Stimulated activated CD8-positive, alpha-beta memory T cell treated with anti-CD3 and anti-CD28 coated beads, Interleukin-4, amount 100 ng/mL, for 24 hours (primary cell): ENCODE measurements around the gene RCSD1.
A peak's percentile ranks its signal among the peaks of the same experiment; 100 is the strongest.
"Not testable (repeated sequence)": the region's sequence is repeated elsewhere in the genome, so short reads cannot be mapped to it uniquely, and the experiment has no call there.

Source experiments
- DNase-seq: peaks from one replicate; pipeline ENCODE4 v3.0.0-alpha.2; 2020; ENCODE audit warnings: low read depth

RCSD1 gene

DNA sequence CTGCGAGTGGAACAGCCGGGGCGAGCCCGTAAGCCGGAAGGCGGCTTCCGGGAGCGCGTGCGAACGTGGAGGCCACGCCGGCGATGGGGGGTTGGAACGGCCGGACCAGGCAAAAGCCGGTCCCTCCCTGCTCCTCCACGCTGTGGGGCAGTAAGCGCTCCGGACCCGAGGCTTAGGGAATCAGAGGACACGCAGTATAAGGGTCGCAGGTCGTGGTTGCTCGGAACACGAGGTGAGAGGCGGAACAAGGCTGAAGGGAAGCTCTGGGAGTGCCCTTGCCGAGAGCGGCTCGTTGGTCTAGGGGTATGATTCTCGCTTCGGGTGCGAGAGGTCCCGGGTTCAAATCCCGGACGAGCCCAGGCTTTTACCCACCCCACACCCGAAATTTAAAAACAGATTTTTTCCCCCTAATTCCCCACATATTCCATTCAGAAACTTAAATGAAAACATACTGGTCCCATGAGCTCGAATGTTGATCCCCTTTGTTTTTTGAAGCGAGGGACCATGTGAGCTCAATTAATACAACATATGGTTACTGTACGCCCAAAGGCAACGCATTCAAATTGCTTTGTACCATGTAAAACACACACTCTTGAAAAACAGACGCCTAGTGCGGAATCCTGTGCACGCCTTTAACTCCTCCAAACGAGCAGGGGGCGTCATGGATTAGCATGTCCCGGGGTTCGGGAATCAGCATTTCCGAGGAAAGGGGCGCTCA is 84.6 kb downstream of the RCSD1 start:
- peak; percentile 81 for DNase-seq

DNA sequence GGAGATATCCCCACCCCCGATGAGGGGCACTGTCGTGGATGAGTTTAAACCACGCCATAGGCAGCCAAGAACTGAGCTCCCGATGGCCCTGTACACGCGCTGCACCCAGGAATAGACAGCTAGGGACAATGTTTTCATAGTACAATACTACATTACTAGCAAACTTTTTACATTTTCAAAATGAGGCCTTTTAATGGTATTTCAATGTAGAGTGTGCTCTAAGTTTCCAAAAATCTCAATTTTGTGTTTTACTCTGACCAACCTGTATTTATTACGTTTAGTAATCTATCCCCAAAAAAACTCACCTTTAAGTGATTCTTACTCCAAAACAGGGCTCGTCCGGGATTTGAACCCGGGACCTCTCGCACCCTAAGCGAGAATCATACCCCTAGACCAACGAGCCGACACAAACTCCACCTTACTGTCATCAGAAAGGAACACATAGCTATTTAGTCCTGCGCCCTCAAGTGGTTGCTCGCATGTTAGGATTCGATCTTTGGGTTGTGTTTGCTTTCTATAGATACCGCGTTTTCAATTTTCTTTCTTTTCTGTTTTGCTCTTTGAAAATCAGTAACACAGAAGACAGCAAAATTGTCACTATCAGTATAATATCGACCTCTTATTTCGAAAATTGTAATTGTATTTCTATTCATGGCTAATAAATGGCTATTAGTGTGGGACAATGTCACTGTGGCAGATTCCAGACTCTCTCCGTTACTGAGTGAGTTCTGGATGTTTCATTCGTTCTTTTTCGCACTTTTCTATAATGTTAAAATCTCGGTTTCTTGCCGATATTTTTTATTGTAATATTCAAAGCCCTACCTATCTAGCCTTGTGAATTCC is 85.3 kb downstream of the RCSD1 start:
- peak; percentile 74 for DNase-seq

DNA sequence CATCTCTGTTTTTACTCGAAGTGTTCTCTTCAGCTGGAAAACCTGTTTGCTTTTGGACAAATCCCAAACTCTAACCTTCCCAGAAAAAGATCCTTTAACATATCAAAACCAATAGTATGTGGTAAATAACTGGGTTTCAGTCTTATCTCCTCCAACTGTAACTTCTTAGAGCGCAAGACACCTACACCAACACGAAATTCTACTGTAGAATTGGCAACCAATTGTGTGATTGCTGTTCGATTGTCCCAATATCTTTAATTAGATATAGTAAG is 85.9 kb downstream of the RCSD1 start:
- no peak for DNase-seq

DNA sequence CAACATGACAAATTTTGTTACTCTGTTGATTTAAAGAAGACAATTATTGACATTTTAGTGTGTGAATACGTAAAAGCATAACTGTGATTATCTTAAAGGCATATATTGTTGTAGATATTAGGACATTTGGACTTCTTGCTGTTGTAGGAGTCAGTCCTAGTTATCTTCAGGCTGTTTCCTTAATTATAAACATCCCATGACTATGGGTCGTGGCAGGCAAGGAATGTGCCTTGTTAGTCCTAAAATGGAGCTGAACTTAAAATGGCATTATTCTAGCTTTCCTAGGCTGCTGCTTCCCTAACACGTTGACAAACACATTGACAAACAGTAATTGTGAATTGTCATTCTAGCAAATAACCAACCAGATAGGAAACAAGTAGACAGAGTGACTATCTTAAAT is 87.3 kb downstream of the RCSD1 start:
- DNase-seq: no peak

DNA sequence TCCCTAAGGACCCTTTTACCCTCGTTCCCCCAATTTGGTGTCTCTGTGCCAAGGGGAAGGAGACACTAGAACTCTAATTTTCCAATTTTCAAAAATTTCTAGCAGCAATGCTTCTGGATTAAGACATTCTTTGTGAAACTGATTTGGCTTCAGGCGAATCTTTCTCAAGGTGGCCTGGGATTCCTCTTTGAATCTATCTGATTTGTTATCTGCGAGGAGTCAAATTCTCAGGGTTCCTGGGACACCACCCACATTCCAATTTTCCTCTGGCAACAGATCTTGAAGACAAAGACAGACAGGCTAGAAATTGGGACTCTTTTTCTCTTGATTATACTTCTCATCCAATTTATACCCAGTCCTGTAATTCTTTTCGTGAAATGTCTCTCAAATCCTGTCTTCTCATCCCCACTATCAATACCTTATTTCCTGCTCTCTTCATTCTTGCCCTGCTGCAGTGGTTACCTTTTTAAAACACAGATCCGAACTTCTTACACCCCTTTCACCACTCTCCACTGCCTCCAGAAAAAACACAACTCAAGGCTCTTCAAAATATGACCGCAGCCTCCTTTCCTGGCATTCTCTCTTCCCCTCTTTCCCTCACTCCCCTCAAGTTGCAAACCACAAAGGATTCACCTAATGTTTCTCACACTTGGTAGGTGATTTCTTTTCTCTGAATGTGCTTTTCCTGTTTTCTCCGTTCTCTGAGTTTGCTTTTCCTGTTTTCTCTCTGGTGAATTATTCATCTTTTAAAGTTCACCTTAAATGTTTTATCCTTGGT is 89.1 kb downstream of the RCSD1 start:
- DNase-seq: no peak

DNA sequence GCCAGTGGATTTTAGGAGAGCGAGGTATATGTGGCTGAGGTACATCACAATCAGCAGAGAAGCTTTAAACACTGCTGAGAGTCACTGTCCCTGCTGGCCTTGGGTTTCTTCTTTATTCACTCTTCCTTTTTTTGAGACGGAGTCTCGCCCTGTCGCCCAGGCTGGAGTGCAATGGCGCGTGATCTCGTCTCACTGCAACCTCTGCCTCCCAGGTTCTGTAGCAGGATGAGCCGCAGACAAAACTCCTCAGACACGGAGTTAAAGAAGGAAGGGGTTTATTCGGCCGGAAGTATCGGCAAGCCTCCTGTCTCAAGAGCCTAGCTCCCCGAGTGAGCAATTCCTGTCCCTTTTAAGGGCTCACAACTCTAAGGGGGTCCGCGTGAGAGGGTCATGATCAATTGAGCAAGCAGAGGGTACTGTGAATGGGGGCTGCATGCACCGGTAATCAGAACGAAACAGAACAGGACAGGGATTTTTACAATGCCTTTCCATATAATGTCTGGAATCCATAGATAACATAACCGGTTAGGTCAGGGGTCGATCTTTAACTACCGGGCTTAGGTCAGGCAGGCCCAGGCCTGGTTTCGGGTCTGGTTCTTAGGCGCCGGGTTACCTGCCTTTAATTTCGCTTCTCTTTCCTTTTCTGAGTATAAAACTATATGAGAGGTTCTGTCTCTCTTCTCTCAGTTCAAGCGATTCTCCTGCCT is 89.8 kb downstream of the RCSD1 start:
- not testable (repeated sequence) for DNase-seq

DNA sequence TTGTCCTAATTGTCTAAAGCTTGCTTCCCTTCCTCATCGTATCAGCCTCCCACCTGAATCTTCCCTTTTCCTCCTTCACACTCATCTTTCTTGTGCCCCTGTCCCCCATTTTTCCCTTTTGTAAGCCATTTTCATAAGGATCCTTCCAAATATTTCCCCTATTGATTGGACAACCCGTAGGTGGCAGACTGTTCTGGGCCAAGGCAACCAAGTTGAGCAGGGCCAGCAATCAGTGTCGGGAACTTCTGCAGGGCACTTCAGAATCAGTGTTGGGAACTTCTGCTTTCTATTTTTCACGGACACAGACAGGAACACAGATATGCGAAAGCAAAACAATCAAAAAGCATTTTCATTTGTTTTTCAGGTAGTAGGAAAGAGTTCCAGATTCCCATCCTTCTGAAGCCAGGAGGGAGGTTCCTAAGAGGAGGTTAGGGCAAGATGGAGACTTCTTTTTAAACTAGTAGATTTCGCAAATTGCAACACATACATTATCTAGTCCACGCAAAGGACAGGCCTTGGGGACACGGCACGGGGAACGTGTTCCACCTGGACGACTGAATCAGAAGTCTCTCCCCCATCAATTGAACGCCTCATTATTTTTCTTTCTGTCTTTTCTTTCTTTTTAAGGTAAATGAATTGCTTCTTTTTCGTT is 91.1 kb downstream of the RCSD1 start:
- DNase-seq: no peak

DNA sequence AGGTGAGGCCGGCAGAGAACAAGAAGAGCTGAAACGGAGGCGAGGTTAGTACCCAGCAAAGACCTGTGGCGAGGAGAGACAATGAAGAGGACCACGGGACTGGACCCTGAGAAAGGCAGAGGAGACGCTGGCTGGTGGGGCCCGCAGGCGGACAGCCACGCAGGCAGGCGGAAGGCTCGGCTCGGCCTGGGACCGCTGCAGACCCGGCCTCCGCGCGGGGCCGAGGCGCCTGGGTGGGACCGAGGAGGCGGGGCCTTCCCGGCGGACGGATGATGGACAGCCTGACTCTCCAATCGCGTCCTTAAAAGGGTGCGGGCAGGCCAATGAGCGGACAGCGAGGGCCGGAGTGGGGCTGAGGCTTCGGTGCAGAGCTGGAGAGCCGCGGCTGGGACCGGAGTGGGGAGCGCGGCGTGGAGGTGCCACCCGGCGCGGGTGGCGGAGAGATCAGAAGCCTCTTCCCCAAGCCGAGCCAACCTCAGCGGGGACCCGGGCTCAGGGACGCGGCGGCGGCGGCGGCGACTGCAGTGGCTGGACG is 91.7 kb downstream of the RCSD1 start, which contains the start of gene MPZL1:
MPZL1 (plus strand) TSS at position 366 of the 535 bp plus-strand sequence. CDS start 170 bp downstream, outside the sequence.
- DNase-seq: peak; percentile 88

DNA sequence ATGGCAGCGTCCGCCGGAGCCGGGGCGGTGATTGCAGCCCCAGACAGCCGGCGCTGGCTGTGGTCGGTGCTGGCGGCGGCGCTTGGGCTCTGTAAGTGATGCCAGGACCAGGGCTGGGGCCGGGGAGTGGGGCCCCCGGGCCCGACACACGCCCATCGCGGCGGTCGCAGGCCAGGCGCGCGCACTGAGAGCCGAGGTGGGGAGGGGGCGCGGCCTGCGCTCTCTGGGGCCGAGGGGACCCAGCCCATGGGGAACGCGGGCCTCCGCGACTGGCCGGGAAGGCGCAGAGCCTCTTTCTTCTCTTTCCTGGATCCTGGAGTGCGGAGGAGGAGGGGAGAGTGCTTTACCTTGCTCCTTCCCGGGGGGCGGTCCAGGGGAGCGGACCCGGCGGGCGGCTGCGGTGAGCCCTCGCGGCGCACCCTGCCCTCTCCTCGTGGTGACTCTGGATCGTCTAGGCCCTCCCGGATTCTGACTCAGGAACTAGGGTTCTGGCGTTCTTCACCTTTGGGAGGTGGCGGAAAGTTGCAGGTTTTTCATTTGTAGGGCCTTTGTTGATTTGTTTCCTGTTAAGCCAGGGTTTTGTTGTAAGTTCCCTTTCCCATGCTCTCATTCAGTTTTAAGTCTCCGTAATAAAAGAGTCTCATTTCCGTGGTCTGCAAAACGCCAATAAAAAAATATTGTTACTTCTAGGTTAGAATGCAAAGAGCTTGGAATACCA is 92.3 kb downstream of the RCSD1 start:
- peak; percentile 7 for DNase-seq

DNA sequence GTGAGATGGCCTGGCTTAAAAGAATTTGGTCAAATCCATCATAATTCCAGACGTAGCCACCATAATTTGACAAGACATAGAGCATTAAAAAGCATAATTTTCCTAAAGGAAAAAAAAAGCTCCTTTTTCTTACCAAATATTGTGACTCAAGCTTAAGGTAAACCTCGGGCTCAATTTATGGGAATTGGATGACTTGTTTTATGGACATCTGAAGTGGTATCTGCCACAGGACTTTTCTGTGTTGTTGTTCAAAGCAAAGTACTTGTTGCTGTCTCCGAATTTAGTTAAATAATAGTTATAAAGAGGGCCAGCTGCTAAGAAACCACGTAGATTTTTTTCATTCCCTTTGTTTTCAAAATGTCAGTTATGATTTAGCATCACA is 92.8 kb downstream of the RCSD1 start:
- no peak for DNase-seq

DNA sequence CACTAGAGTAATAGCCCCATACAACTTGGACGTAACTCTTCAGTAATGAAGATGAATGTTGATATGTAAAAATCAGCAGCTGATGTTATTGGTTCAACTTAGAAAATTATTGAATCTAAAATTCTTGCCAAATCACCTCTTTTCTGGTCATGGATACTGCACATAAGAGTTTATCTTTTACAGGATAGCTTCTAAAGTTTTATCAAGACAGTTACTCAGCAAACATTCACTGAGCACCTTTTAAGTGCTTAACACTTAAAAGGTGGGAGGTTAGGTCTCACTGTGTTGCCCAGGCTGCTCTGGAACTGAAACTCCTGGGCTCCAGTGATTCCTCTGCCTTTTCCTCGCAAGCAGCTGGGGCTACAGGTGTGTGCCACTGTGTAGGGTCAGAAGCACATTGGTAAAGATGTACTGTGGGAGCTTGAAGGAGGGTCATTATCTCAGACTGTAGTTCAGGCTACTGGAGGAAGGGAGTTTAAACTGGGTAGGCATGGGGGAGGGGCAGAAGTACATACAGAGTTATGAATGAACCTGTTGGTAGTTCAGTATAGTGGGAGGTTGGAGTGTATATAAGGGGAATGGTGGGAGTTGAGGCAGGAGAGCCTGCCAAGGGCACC is 93.8 kb downstream of the RCSD1 start:
- no peak for DNase-seq

DNA sequence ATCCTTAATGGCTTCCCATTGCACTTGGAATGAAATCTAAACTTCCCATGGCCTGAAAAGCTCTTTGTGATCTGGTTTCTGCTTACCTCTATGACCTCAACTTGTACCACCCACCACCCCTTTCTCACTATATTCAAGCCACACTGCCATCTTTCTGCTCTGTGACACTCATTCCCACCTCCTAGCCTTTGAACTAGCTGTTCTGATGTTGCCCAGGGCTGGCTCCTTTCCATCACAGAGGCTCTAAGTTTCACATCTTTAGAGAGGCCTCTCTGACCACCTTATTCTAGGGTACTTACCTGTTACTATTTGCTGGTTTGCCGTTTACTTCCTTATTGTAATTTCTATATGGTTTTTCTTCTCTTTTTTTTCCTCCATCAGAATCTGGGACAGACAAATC is 96.0 kb downstream of the RCSD1 start:
- no peak for DNase-seq

DNA sequence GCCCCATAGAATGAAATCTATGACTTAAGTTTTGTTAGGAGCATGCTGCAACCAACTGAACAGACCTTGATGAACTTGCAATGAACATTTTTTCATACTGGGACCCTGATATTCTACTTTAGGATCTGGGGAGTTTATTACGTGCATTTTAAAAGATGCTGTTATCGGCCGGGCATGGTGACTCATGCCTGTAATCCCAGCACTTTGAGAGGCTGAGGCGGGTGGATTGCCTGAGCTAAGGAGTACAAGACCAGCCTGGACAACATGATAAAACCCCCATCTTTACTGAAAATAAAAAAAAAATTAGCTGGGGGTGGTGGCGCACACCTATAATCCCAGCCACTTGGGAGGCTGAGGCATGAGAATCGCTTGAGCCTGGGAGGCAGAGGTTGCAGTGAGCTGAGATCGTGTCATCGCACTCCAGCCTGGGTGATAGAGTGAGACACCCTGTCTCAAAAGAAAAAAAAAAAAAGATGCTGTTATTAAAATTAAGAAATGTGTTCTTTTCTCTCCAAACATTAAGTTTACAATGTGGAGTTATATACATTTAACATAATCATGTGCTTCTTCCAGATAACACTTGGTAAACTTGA is 98.9 kb downstream of the RCSD1 start:
- DNase-seq: no peak

DNA sequence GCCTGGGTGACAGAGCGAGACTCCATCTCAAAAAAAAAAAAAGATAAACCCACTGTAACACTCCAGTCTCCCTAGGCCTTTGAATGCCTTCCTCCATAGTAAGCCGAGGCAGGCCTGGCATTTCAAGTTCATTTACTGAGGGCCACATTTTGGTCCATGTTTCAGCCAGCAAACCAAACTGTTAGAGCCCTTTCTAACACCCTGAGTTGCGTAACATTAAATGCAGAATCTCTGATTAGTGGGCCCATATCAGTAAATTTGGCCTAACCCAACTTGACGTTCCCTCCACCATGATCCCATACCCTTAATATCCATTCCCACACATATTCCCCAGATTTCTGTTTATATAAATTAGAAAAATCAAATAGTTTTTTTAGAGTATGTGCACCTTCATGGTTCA is 104.2 kb downstream of the RCSD1 start:
- no peak for DNase-seq

DNA sequence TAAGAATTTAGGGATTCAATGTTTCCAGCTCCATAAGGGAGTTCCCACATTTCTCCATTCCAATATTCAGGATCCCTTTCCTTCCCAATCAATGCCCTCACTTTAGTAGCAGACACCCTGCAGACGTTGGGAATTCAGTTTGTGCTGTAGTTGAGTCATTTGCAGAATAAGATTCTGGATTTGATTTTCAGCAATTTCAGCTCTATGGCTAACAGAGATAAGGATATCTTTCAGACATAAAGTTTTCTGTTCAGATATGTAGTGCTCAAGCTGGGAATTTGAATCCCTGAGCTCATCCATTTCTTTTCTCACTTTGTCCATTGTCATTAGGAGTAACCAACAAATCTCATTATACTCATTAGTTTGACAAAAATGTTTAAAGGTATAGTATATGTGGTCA is 104.8 kb downstream of the RCSD1 start:
- no peak for DNase-seq

DNA sequence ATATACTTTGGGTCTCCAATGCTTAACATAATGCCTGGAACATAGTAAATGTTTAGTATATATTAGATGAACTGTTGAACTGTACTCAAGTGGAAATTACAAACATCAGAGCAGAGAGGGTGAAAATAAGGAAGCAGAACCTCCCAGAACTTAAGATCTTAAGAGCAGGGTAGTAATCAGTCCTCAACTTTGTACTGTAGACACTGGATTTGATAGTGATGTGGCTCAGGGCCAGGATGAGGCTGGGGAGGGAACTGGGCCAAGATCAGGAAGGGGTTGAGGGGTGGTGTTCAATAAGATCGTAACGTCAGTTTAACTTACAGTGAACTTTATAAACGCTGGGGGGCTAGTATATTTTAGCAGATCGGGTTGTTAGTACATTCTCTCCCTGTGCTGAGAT is 107.1 kb downstream of the RCSD1 start:
- no peak for DNase-seq

DNA sequence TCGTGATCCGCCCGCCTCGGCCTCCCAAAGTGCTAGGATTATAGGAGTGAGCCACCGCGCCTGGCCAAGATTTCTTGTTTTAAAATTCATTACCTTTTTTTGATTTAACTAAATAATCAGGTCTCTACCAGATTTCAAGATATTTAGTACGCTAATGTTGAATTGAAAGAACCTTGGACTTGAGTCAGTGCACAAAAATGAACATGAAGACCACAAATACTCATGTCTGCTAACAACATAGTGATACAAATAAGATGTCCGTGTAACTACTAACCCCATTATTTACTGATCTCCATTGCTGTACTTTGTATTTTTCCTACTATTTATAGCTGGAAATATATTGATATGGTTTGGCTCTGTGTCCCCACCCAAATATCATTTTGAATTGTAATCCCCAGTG is 108.1 kb downstream of the RCSD1 start:
- no peak for DNase-seq

DNA sequence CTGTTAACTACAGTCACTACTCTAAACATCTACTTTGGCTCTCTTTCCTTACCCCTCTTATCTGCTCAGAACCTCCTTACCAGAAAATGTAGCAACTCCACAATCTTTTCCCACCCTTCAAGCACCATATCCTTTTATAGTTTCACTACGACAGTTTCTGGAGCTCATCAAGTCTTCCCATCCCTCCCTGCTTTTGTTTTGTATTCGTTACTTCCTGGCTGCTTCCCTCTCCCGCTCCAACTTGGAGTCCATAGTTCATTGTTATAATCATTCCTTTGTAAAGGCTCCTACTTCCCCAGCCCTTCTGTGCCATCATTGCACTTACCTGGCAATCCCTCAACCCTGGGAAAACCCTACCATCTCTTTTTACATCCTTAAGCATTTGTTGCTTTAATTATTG is 109.7 kb downstream of the RCSD1 start:
- DNase-seq: no peak

DNA sequence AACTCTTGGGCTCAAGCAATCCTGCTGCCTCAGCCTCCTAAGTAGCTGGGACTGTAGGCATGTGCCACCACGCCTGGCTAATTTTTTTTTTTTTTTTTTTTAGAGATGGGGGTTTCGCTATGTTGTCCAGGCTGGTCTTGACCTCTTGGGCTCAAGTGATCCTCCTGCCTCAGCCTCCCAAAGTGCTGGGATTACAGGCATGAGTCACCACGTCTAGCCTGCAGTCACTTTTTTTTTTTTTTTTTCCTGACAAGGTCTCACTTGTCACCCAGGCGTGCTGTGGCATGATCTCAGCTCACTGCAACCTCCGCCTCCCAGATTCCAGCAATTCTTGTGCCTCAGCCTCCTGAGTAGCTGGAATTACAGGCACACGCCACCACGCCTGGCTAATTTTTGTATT is 111.1 kb downstream of the RCSD1 start:
- not testable (repeated sequence) for DNase-seq
